Neural progenitor cell (in vitro differentiated cells): Measurements from ENCODE around the gene PRKCB. TPM values are rescaled to one million over a fixed set of nuclear protein-coding genes. Genes with fewer than 3 reads are reported as not detected.
A peak's percentile ranks its signal among the peaks of the same experiment; 100 is the strongest.

Source experiments
- DNase-seq: peaks from one replicate; pipeline ENCODE4 v3.0.0-alpha.2; 2016; ENCODE audit warnings: low spot score
- H2AFZ ChIP-seq: fragments of 200-600 bp; sonication (generic); replicated peaks from 2 replicates; pipeline ENCODE4 v1.6.1; 2016; ENCODE audit warnings: antibody characterized with exemption
- H3F3A ChIP-seq: fragments of 200-600 bp; sonication (generic); 2 replicates; pipeline ENCODE4 v1.6.1; 2016; ENCODE audit warnings: antibody characterized with exemption, low read depth
- H3K27ac ChIP-seq: fragments of 200-600 bp; sonication (generic); 2 replicates; pipeline ENCODE4 v1.5.1; 2016; ENCODE audit warnings: mild to moderate bottlenecking
- H3K27me3 ChIP-seq: fragments of 200-600 bp; sonication (generic); 2 replicates; pipeline ENCODE4 v1.6.1; 2016; ENCODE audit warnings: mild to moderate bottlenecking, moderate library complexity
- H3K36me3 ChIP-seq: fragments of 200-600 bp; sonication (generic); 2 replicates; pipeline ENCODE4 v1.5.1; 2016
- H3K4me1 ChIP-seq: fragments of 200-600 bp; sonication (generic); 2 replicates; pipeline ENCODE4 v1.6.1; 2016; ENCODE audit warnings: mixed run types
- H3K4me2 ChIP-seq: fragments of 200-600 bp; sonication (generic); 2 replicates; pipeline ENCODE4 v1.6.1; 2016
- H3K4me3 ChIP-seq: fragments of 200-600 bp; sonication (generic); 2 replicates; pipeline ENCODE4 v1.5.1; 2016
- H3K79me2 ChIP-seq: fragments of 200-600 bp; sonication (generic); 2 replicates; pipeline ENCODE4 v1.6.1; 2016; ENCODE audit warnings: low read depth
- H3K9ac ChIP-seq: fragments of 200-600 bp; sonication (generic); 2 replicates; pipeline ENCODE4 v1.6.1; 2016
- H3K9me3 ChIP-seq: fragments of 200-600 bp; sonication (generic); 2 replicates; pipeline ENCODE4 v1.5.1; 2016; ENCODE audit warnings: low read depth
- H4K20me1 ChIP-seq: fragments of 200-600 bp; sonication (generic); 2 replicates; pipeline ENCODE4 v1.6.1; 2016; ENCODE audit warnings: low read depth
- H3K27ac Mint-ChIP-seq: 3 replicates; pipeline ENCODE4 v1.8.0; 2021; ENCODE audit warnings: mixed read lengths
- H3K27me3 Mint-ChIP-seq: 2 replicates; pipeline ENCODE4 v1.8.0; 2022; ENCODE audit warnings: low read depth, mild to moderate bottlenecking, inconsistent platforms, moderate library complexity, mixed read lengths; ENCODE audit not compliant: insufficient read depth
- H3K36me3 Mint-ChIP-seq: 3 replicates; pipeline ENCODE4 v1.8.0; 2021; ENCODE audit warnings: mixed read lengths
- H3K4me1 Mint-ChIP-seq: 3 replicates; pipeline ENCODE4 v1.8.0; 2021; ENCODE audit warnings: mixed read lengths
- H3K4me3 Mint-ChIP-seq: 3 replicates; pipeline ENCODE4 v1.8.0; 2021; ENCODE audit warnings: mild to moderate bottlenecking, moderate library complexity, mixed read lengths
- H3K9me3 Mint-ChIP-seq: 3 replicates; pipeline ENCODE4 v1.8.0; 2020; ENCODE audit warnings: mixed read lengths
- CTCF ChIP-seq: fragments of 200-600 bp; sonication (generic); IDR thresholded peaks from 2 replicates; pipeline ENCODE4 v1.5.1; 2017; ENCODE audit warnings: antibody characterized with exemption, mild to moderate bottlenecking
- EZH2 ChIP-seq: fragments of 200-600 bp; sonication (generic); IDR thresholded peaks from 2 replicates; pipeline ENCODE4 v1.6.1; 2017; ENCODE audit warnings: antibody characterized with exemption, mild to moderate bottlenecking, moderate library complexity
- EZH2phosphoT487 ChIP-seq: fragments of 200-600 bp; sonication (generic); IDR thresholded peaks from 2 replicates; pipeline ENCODE4 v1.6.1; 2017; ENCODE audit warnings: antibody characterized with exemption
- total RNA-seq: library from RNA; depleted of rRNA; stranded (reverse); fragments of >200 nt; gene quantifications from 2 replicates; pipeline ENCODE4 v1.2.3, GENCODE V29; 2015; ENCODE audit warnings: low replicate concordance

Gene PRKCB
- total RNA-seq, 1 donor from 2014 or later = 9.5 TPM

GRCh38 chr16:23821875-23822688, 13.7 kb upstream of the PRKCB start:
- TF ChIP-seq EZH2phosphoT487 (no peak), CTCF (no peak), EZH2 (no peak)
- Mint-ChIP-seq H3K4me1 (peaks cover 7% of the 10 kb centered on the region), H3K36me3 (no peaks in the 10 kb centered on the region), H3K27me3 (peaks cover 6% of the 10 kb centered on the region), H3K4me3 (no peak overlapping the region), H3K27ac (no peak overlapping the region), H3K9me3 (peaks cover 4% of the 10 kb centered on the region)
- Histone ChIP-seq H3K4me3 (no peak overlapping the region), H3K4me1 (peaks cover 6% of the 10 kb centered on the region), H3K36me3 (no peaks in the 10 kb centered on the region), H3K9ac (no peak overlapping the region), H3K27me3 (peaks cover 17% of the 10 kb centered on the region), H3K27ac (no peak overlapping the region), H3K4me2 (no peak overlapping the region), H4K20me1 (no peaks in the 10 kb centered on the region), H3K9me3 (no peaks in the 10 kb centered on the region), H3F3A (peaks cover 5% of the 10 kb centered on the region), H3K79me2 (no peaks in the 10 kb centered on the region), H2AFZ (no peak overlapping the region)
- no peak for DNase-seq

- Histone ChIP-seq H3K4me2 (no peak overlapping the region), H3K9me3 (no peaks in the 10 kb centered on the region), H3K27me3 (peaks cover under 1% of the 10 kb centered on the region), H3K9ac (no peak overlapping the region), H3K4me1 (peaks cover 6% of the 10 kb centered on the region), H4K20me1 (no peaks in the 10 kb centered on the region), H3K27ac (no peak overlapping the region), H3K79me2 (no peaks in the 10 kb centered on the region), H3K4me3 (no peak overlapping the region), H2AFZ (no peak overlapping the region), H3F3A (peaks cover 5% of the 10 kb centered on the region), H3K36me3 (no peaks in the 10 kb centered on the region)
- peaks cover 6% of the 10 kb centered on the region for H3K9me3 Mint-ChIP-seq
- no peaks in the 10 kb centered on the region for H3K36me3 Mint-ChIP-seq
- H3K4me1 Mint-ChIP-seq = peaks cover 7% of the 10 kb centered on the region
- H3K4me3 Mint-ChIP-seq = no peak overlapping the region
- DNase-seq = peak; percentile 9
- H3K27me3 Mint-ChIP-seq = peaks cover 6% of the 10 kb centered on the region
- TF ChIP-seq EZH2phosphoT487 (no peak), EZH2 (no peak), CTCF (no peak)
- H3K27ac Mint-ChIP-seq = no peak overlapping the region
Measured at GRCh38 chr16:23823475-23824384, 12.1 kb upstream of the PRKCB start.

- H3K27ac Mint-ChIP-seq = no peak overlapping the region
- Histone ChIP-seq H3K9me3 (no peaks in the 10 kb centered on the region), H3K36me3 (no peaks in the 10 kb centered on the region), H3K4me2 (no peak overlapping the region), H3K27me3 (no peaks in the 10 kb centered on the region), H4K20me1 (no peaks in the 10 kb centered on the region), H2AFZ (no peak overlapping the region), H3K4me3 (no peak overlapping the region), H3K4me1 (peaks cover 6% of the 10 kb centered on the region), H3K27ac (no peak overlapping the region), H3K9ac (no peak overlapping the region), H3K79me2 (no peaks in the 10 kb centered on the region), H3F3A (peaks cover 5% of the 10 kb centered on the region)
- H3K9me3 Mint-ChIP-seq = peaks cover 9% of the 10 kb centered on the region
- H3K36me3 Mint-ChIP-seq = no peaks in the 10 kb centered on the region
- H3K4me1 Mint-ChIP-seq = peaks cover 7% of the 10 kb centered on the region
- TF ChIP-seq EZH2 (no peak), EZH2phosphoT487 (no peak), CTCF (no peak)
- no peak for DNase-seq
- H3K4me3 Mint-ChIP-seq = no peak overlapping the region
- peaks cover 6% of the 10 kb centered on the region for H3K27me3 Mint-ChIP-seq
Measured at GRCh38 chr16:23824909-23825308, 10.9 kb upstream of the PRKCB start.
